Progenitor cell of endocrine pancreas (in vitro differentiated cells): ENCODE results near the gene WIPF1. TPM values are rescaled to one million over a fixed set of nuclear protein-coding genes. Genes with fewer than 3 reads are reported as not detected.

Experiments used
- DNase-seq: peaks from one replicate; pipeline ENCODE4 v3.0.0; 2021; ENCODE audit warnings: low spot score; ENCODE audit not compliant: unreplicated experiment
- H3K27ac Mint-ChIP-seq: 2 replicates; pipeline ENCODE4 v1.8.0; 2021; ENCODE audit warnings: mild to moderate bottlenecking, moderate library complexity, mixed read lengths
- H3K27me3 Mint-ChIP-seq: 2 replicates; pipeline ENCODE4 v1.8.0; 2021; ENCODE audit warnings: mixed read lengths
- H3K36me3 Mint-ChIP-seq: 2 replicates; pipeline ENCODE4 v1.8.0; 2022; ENCODE audit warnings: mixed read lengths; ENCODE audit not compliant: insufficient read depth
- H3K4me1 Mint-ChIP-seq: 2 replicates; pipeline ENCODE4 v1.8.0; 2021; ENCODE audit warnings: low read depth, mixed read lengths
- H3K4me3 Mint-ChIP-seq: 2 replicates; pipeline ENCODE4 v1.8.0; 2021; ENCODE audit warnings: low read depth, mild to moderate bottlenecking, moderate library complexity, mixed read lengths
- H3K9me3 Mint-ChIP-seq: 2 replicates; pipeline ENCODE4 v1.8.0; 2021; ENCODE audit warnings: low read depth, mixed read lengths
- CTCF ChIP-seq: fragments of 200-600 bp; sonication (generic); IDR thresholded peaks from one replicate; pipeline ENCODE4 v1.5.0; 2021; ENCODE audit warnings: antibody characterized with exemption, mild to moderate bottlenecking; ENCODE audit not compliant: unreplicated experiment
- total RNA-seq: library from RNA; stranded (reverse); gene quantifications from 2 replicates; pipeline ENCODE4 v1.2.1, GENCODE V29; 2021

The WIPF1 gene
- total RNA-seq, 1 donor from 2014 or later = 12.9 TPM

- Mint-ChIP-seq H3K27ac (no peak overlapping the region), H3K27me3 (peaks cover 12% of the 10 kb centered on the region), H3K9me3 (peaks cover 12% of the 10 kb centered on the region), H3K36me3 (no peaks in the 10 kb centered on the region), H3K4me3 (no peak overlapping the region), H3K4me1 (no peaks in the 10 kb centered on the region)
- no peak for DNase-seq
- TF ChIP-seq CTCF = no peak
These were observed 69.6 kb downstream of the WIPF1 start for GRCh38 chr2:174527959-174528358.

- no peak overlapping the region for H3K27ac Mint-ChIP-seq
- no peak overlapping the region for H3K4me3 Mint-ChIP-seq
- TF ChIP-seq CTCF = no peak
- no peaks in the 10 kb centered on the region for H3K4me1 Mint-ChIP-seq
- no peaks in the 10 kb centered on the region for H3K36me3 Mint-ChIP-seq
- H3K9me3 Mint-ChIP-seq = peaks cover 12% of the 10 kb centered on the region
- H3K27me3 Mint-ChIP-seq = peaks cover 12% of the 10 kb centered on the region
- no peak for DNase-seq
These were observed 70.4 kb downstream of the WIPF1 start for GRCh38 chr2:174527101-174527721.

- H3K27ac Mint-ChIP-seq = no peak overlapping the region
- H3K4me3 Mint-ChIP-seq = no peak overlapping the region
- no peaks in the 10 kb centered on the region for H3K36me3 Mint-ChIP-seq
- peaks cover 12% of the 10 kb centered on the region for H3K9me3 Mint-ChIP-seq
- no peak for TF ChIP-seq CTCF
- H3K27me3 Mint-ChIP-seq = peaks cover 23% of the 10 kb centered on the region
- no peak for DNase-seq
- H3K4me1 Mint-ChIP-seq = no peaks in the 10 kb centered on the region
These were observed 73.1 kb downstream of the WIPF1 start for GRCh38 chr2:174524527-174524926.

- TF ChIP-seq CTCF = peak; percentile 35
- no peak for DNase-seq
- Mint-ChIP-seq H3K27ac (no peak overlapping the region), H3K27me3 (peaks cover 26% of the 10 kb centered on the region), H3K9me3 (peaks cover 6% of the 10 kb centered on the region), H3K36me3 (no peaks in the 10 kb centered on the region), H3K4me1 (no peaks in the 10 kb centered on the region), H3K4me3 (no peak overlapping the region)
These were observed 75.1 kb downstream of the WIPF1 start for GRCh38 chr2:174522553-174522952.

- peaks cover 14% of the 10 kb centered on the region for H3K9me3 Mint-ChIP-seq
- peaks cover 14% of the 10 kb centered on the region for H3K27me3 Mint-ChIP-seq
- H3K27ac Mint-ChIP-seq = no peak overlapping the region
- no peak overlapping the region for H3K4me3 Mint-ChIP-seq
- no peaks in the 10 kb centered on the region for H3K4me1 Mint-ChIP-seq
- no peak for TF ChIP-seq CTCF
- no peak for DNase-seq
- H3K36me3 Mint-ChIP-seq = peaks cover 2% of the 10 kb centered on the region
These were observed 79.2 kb downstream of the WIPF1 start for GRCh38 chr2:174518395-174518794.
